Retinal pigment epithelial cell (primary cell): ENCODE results near the gene SLC49A4.

Source experiments
- DNase-seq: peaks from one replicate; pipeline ENCODE4 v3.0.0-alpha.2; 2010; ENCODE audit warnings: low read depth
- H3K4me3 ChIP-seq: 2 replicates; pipeline ENCODE4 v1.5.1; 2011; ENCODE audit warnings: mild to moderate bottlenecking, low read length, control low read depth, moderate library complexity
- CTCF ChIP-seq: conservative IDR thresholded peaks from 2 replicates; pipeline ENCODE4 v1.5.1; 2011; ENCODE audit warnings: low read depth, low read length, control low read depth, inconsistent platforms

Gene SLC49A4

GRCh38 chr3:122758877-122759560, 35.9 kb upstream of the SLC49A4 start:
- no peak for TF ChIP-seq CTCF
- H3K4me3 ChIP-seq: no peak overlapping the region
- DNase-seq: no peak

GRCh38 chr3:122760453-122761271, 34.2 kb upstream of the SLC49A4 start:
- TF ChIP-seq CTCF: no peak
- H3K4me3 ChIP-seq: no peak overlapping the region
- DNase-seq: peak; percentile 83

GRCh38 chr3:122766430-122766829, 28.4 kb upstream of the SLC49A4 start:
- DNase-seq: no peak
- TF ChIP-seq CTCF: no peak
- no peak overlapping the region for H3K4me3 ChIP-seq

- no peak for TF ChIP-seq CTCF
- no peak overlapping the region for H3K4me3 ChIP-seq
- DNase-seq: no peak
Measured at GRCh38 chr3:122767540-122768372, 27.1 kb upstream of the SLC49A4 start.

- no peak for TF ChIP-seq CTCF
- DNase-seq: no peak
- H3K4me3 ChIP-seq: no peak overlapping the region
Measured at GRCh38 chr3:122770521-122771202, 24.2 kb upstream of the SLC49A4 start.

GRCh38 chr3:122772827-122773226, 22.0 kb upstream of the SLC49A4 start:
- no peak for DNase-seq
- no peak for TF ChIP-seq CTCF
- H3K4me3 ChIP-seq: no peak overlapping the region
